Measurements from ENCODE around the gene HNRNPU. TPM values are rescaled to one million over a fixed set of nuclear protein-coding genes. Genes with fewer than 3 reads are reported as not detected.

Gene HNRNPU
- total RNA-seq, 2 donors from 2014 or later, result 517 to 556 TPM

GRCh38 chr1:244869950-244870349 lies 5.6 kb upstream of the HNRNPU start:
- Histone ChIP-seq H3K36me3 (ENCODE audit: control insufficient read depth, insufficient read depth, low read length) (no peaks in the 10 kb centered on the region), H3K9ac (ENCODE audit: extremely low read depth, low read length, poor library complexity, severe bottlenecking) (no peak overlapping the region), H3K4me3 (ENCODE audit: low read length) (no peak overlapping the region), H3K9me3 (ENCODE audit: control insufficient read depth, low read length) (no peaks in the 10 kb centered on the region), H3K27ac (ENCODE audit: low read depth, low read length) (no peak overlapping the region), H3K4me1 (ENCODE audit: control insufficient read depth, insufficient read depth, low read length) (peaks cover 2% of the 10 kb centered on the region), H3K27me3 (ENCODE audit: control insufficient read depth, insufficient read depth, low read length, poor library complexity, severe bottlenecking) (no peaks in the 10 kb centered on the region)
- WGBS, 2 experiments (ENCODE audit: insufficient coverage in 1 of 2, insufficient read length in 1 of 2), result 92 to 94% methylated on average over 3 of the region's 4 CpGs
- no peak overlapping the region for H3K4me3 Mint-ChIP-seq
- no peaks in the 10 kb centered on the region for H3K36me3 Mint-ChIP-seq (ENCODE audit: low read depth)
- no peak overlapping the region for H3K27ac Mint-ChIP-seq
- no peaks in the 10 kb centered on the region for H3K9me3 Mint-ChIP-seq
- H3K27me3 Mint-ChIP-seq (ENCODE audit: insufficient read depth), result no peaks in the 10 kb centered on the region
- no peak for TF ChIP-seq CTCF (conservative IDR thresholded peaks at IDR 0.05)
- no peak for DNase-seq
- peaks cover 13% of the 10 kb centered on the region for H3K4me1 Mint-ChIP-seq

- TF ChIP-seq CTCF (conservative IDR thresholded peaks at IDR 0.05), result no peak
- Histone ChIP-seq H3K9ac (ENCODE audit: extremely low read depth, low read length, poor library complexity, severe bottlenecking) (no peak overlapping the region), H3K27ac (ENCODE audit: low read depth, low read length) (no peak overlapping the region), H3K9me3 (ENCODE audit: control insufficient read depth, low read length) (no peaks in the 10 kb centered on the region), H3K4me1 (ENCODE audit: control insufficient read depth, insufficient read depth, low read length) (peaks cover 2% of the 10 kb centered on the region), H3K27me3 (ENCODE audit: control insufficient read depth, insufficient read depth, low read length, poor library complexity, severe bottlenecking) (no peaks in the 10 kb centered on the region), H3K36me3 (ENCODE audit: control insufficient read depth, insufficient read depth, low read length) (no peaks in the 10 kb centered on the region), H3K4me3 (ENCODE audit: low read length) (no peak overlapping the region)
- Mint-ChIP-seq H3K27ac (no peak overlapping the region), H3K36me3 (ENCODE audit: low read depth) (no peaks in the 10 kb centered on the region), H3K9me3 (no peaks in the 10 kb centered on the region), H3K4me3 (no peak overlapping the region), H3K4me1 (peaks cover 12% of the 10 kb centered on the region), H3K27me3 (ENCODE audit: insufficient read depth) (no peaks in the 10 kb centered on the region)
- 93 to 95% methylated on average over 12 of the region's 12 CpGs for WGBS, 2 experiments (ENCODE audit: insufficient coverage in 1 of 2, insufficient read length in 1 of 2)
- no peak for DNase-seq
Measured at GRCh38 chr1:244869364-244869827, 5.1 kb upstream of the HNRNPU start.

DNA sequence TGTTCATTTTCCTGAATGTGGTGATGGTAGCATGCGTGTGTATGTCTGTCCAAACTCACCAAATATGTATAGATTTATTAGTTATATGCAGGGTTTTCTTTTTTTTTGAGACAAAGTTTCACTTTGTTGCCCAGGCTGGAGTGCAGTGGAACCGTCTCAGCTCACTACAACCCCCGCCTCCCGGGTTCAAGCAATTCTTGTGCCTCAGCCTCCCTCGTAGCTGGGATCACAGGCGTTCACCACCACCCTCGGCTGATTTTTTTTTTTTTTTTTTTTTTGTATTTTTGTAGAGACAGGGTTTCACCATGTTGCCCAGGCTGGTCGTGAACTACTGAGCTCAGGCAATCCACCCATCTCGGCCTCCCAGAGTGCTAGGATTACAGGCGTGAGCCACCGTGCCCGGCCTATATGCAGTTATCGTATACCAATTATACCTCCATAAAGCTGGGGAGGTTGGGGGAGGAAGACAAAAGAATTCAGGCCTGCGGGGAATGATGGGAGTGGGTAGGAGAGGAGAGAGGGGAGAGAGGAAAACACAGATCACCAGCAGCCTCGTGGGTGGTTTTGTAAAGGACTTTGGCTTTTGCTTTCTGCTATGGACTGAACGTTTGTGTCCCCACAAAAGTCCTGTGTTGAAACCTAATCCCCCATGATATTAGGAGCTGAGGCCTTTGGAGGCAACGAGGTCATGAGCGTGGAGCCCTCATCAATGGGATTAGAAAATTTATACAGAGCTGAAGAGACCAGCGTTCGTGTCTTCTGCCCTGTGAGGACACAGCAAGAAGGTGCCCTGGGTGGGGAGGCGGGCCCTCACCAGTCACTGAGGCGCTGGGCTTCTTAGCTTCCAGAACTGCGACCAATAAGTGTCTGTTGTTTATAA lies 4.4 kb upstream of the HNRNPU start:
- WGBS, 2 experiments (ENCODE audit: insufficient coverage in 1 of 2, insufficient read length in 1 of 2), result 93 to 94% methylated on average over 10 to 21 of the region's 23 CpGs
- H3K27ac ChIP-seq (ENCODE audit: low read depth, low read length), result no peak overlapping the region
- Mint-ChIP-seq H3K27ac (no peak overlapping the region), H3K4me1 (peaks cover 12% of the 10 kb centered on the region), H3K27me3 (ENCODE audit: insufficient read depth) (no peaks in the 10 kb centered on the region), H3K36me3 (ENCODE audit: low read depth) (no peaks in the 10 kb centered on the region), H3K4me3 (no peak overlapping the region), H3K9me3 (no peaks in the 10 kb centered on the region)
- no peak for TF ChIP-seq CTCF (conservative IDR thresholded peaks at IDR 0.05)
- peaks cover 2% of the 10 kb centered on the region for H3K4me1 ChIP-seq (ENCODE audit: control insufficient read depth, insufficient read depth, low read length)
- no peak overlapping the region for H3K9ac ChIP-seq (ENCODE audit: extremely low read depth, low read length, poor library complexity, severe bottlenecking)
- H3K27me3 ChIP-seq (ENCODE audit: control insufficient read depth, insufficient read depth, low read length, poor library complexity, severe bottlenecking), result no peaks in the 10 kb centered on the region
- no peak overlapping the region for H3K4me3 ChIP-seq (ENCODE audit: low read length)
- no peak for DNase-seq
- H3K9me3 ChIP-seq (ENCODE audit: control insufficient read depth, low read length), result no peaks in the 10 kb centered on the region
- H3K36me3 ChIP-seq (ENCODE audit: control insufficient read depth, insufficient read depth, low read length), result no peaks in the 10 kb centered on the region

All from endodermal cell (in vitro differentiated cells).